Measurements from ENCODE around the gene RGMB.

The RGMB gene

GRCh38 chr5:98789029-98789428 lies 15.6 kb downstream of the RGMB start:
- Histone ChIP-seq H2AFZ (ENCODE audit: low read length) (no peak overlapping the region), H3K4me2 (ENCODE audit: low read depth, low read length) (no peak overlapping the region), H4K20me1 (ENCODE audit: insufficient read depth, low read length) (no peaks in the 10 kb centered on the region), H3K9me3 (replicated peaks; ENCODE audit: insufficient read depth, low read length) (no peaks in the 10 kb centered on the region), H3K4me1 (ENCODE audit: low read length) (no peaks in the 10 kb centered on the region), H3K9ac (ENCODE audit: low read length) (no peak overlapping the region), H3K36me3 (replicated peaks; ENCODE audit: insufficient read depth, low read length) (no peaks in the 10 kb centered on the region), H3K9me2 (replicated peaks; ENCODE audit: insufficient read depth, low read length) (no peaks in the 10 kb centered on the region), H3K79me2 (ENCODE audit: low read length) (no peaks in the 10 kb centered on the region), H3K27ac (ENCODE audit: low read length) (no peak overlapping the region), H3K27me3 (replicated peaks; ENCODE audit: insufficient read depth, low read length) (no peaks in the 10 kb centered on the region), H3K4me3 (ENCODE audit: low read length) (no peak overlapping the region), H3F3A (ENCODE audit: insufficient read depth, low read length) (no peaks in the 10 kb centered on the region)
- TF ChIP-seq CTCF (IDR thresholded peaks at IDR 0.05; ENCODE audit: low read length) (no peak), EZH2 (optimal IDR thresholded peaks at IDR 0.05; ENCODE audit: low read depth, low read length) (no peak), EZH2phosphoT487 (IDR thresholded peaks at IDR 0.05; ENCODE audit: low read length) (no peak)
- DNase-seq = no peak

- Histone ChIP-seq H3K9ac (ENCODE audit: low read length) (no peak overlapping the region), H3K4me3 (ENCODE audit: low read length) (no peak overlapping the region), H3K27ac (ENCODE audit: low read length) (no peak overlapping the region), H2AFZ (ENCODE audit: low read length) (no peak overlapping the region), H3K9me2 (replicated peaks; ENCODE audit: insufficient read depth, low read length) (no peaks in the 10 kb centered on the region), H3K27me3 (replicated peaks; ENCODE audit: insufficient read depth, low read length) (no peaks in the 10 kb centered on the region), H3F3A (ENCODE audit: insufficient read depth, low read length) (no peaks in the 10 kb centered on the region), H3K79me2 (ENCODE audit: low read length) (no peaks in the 10 kb centered on the region), H4K20me1 (ENCODE audit: insufficient read depth, low read length) (no peaks in the 10 kb centered on the region), H3K4me2 (ENCODE audit: low read depth, low read length) (no peak overlapping the region), H3K4me1 (ENCODE audit: low read length) (no peaks in the 10 kb centered on the region), H3K9me3 (replicated peaks; ENCODE audit: insufficient read depth, low read length) (no peaks in the 10 kb centered on the region), H3K36me3 (replicated peaks; ENCODE audit: insufficient read depth, low read length) (no peaks in the 10 kb centered on the region)
- DNase-seq = no peak
- TF ChIP-seq EZH2phosphoT487 (IDR thresholded peaks at IDR 0.05; ENCODE audit: low read length) (no peak), CTCF (IDR thresholded peaks at IDR 0.05; ENCODE audit: low read length) (no peak), EZH2 (optimal IDR thresholded peaks at IDR 0.05; ENCODE audit: low read depth, low read length) (no peak)
Measured at GRCh38 chr5:98791001-98791519, 17.6 kb downstream of the RGMB start.

GRCh38 chr5:98791898-98792580 lies 18.6 kb downstream of the RGMB start:
- H3K27me3 ChIP-seq (replicated peaks; ENCODE audit: insufficient read depth, low read length) = no peaks in the 10 kb centered on the region
- H3K4me1 ChIP-seq (ENCODE audit: low read length) = no peaks in the 10 kb centered on the region
- no peaks in the 10 kb centered on the region for H3K9me3 ChIP-seq (replicated peaks; ENCODE audit: insufficient read depth, low read length)
- H3K27ac ChIP-seq (ENCODE audit: low read length) = no peak overlapping the region
- H4K20me1 ChIP-seq (ENCODE audit: insufficient read depth, low read length) = no peaks in the 10 kb centered on the region
- TF ChIP-seq EZH2 (optimal IDR thresholded peaks at IDR 0.05; ENCODE audit: low read depth, low read length) = no peak
- TF ChIP-seq EZH2phosphoT487 (IDR thresholded peaks at IDR 0.05; ENCODE audit: low read length) = no peak
- no peak for TF ChIP-seq CTCF (IDR thresholded peaks at IDR 0.05; ENCODE audit: low read length)
- H3K79me2 ChIP-seq (ENCODE audit: low read length) = no peaks in the 10 kb centered on the region
- H3K4me2 ChIP-seq (ENCODE audit: low read depth, low read length) = no peak overlapping the region
- H3K9ac ChIP-seq (ENCODE audit: low read length) = no peak overlapping the region
- H3K36me3 ChIP-seq (replicated peaks; ENCODE audit: insufficient read depth, low read length) = no peaks in the 10 kb centered on the region
- H3K9me2 ChIP-seq (replicated peaks; ENCODE audit: insufficient read depth, low read length) = no peaks in the 10 kb centered on the region
- no peak overlapping the region for H2AFZ ChIP-seq (ENCODE audit: low read length)
- no peak overlapping the region for H3K4me3 ChIP-seq (ENCODE audit: low read length)
- H3F3A ChIP-seq (ENCODE audit: insufficient read depth, low read length) = no peaks in the 10 kb centered on the region
- no peak for DNase-seq

Measured in MM.1S (cell line).